ENCODE measurements around the gene ZNF410. TPM values are rescaled to one million over a fixed set of nuclear protein-coding genes. Genes with fewer than 3 reads are reported as not detected.
A peak's percentile ranks its signal among the peaks of the same experiment; 100 is the strongest.

The ZNF410 gene
- total and polyA plus RNA-seq, 2 of the 13 experiments (the other 11 are each of a cell fraction or from before 2014, with no cell fraction given), result 19.2 to 44.3 TPM

- peak; percentile 74 for TF ChIP-seq CREB1 (IDR thresholded peaks at IDR 0.05)
- TF ChIP-seq CREB1 (CRISPR knock-in tag; IDR thresholded peaks at IDR 0.05), result peak; percentile 91
- TF ChIP-seq, protein P1, sequence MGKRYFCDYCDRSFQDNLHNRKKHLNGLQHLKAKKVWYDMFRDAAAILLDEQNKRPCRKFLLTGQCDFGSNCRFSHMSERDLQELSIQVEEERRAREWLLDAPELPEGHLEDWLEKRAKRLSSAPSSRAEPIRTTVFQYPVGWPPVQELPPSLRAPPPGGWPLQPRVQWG (CRISPR knock-in tag; IDR thresholded peaks at IDR 0.05; ENCODE audit: borderline replicate concordance, low read depth), result no peak
- TF ChIP-seq IRF2 (CRISPR knock-in tag; IDR thresholded peaks at IDR 0.05), result peak; percentile 79; the same call in 1 of the 2 replicates
- TF ChIP-seq ZNF7 (CRISPR knock-in tag; IDR thresholded peaks at IDR 0.05), result no peak
- no peak for TF ChIP-seq ZKSCAN5 (CRISPR knock-in tag; IDR thresholded peaks at IDR 0.05)
- peak; percentile 82 for TF ChIP-seq RFX1 (IDR thresholded peaks at IDR 0.05)
- TF ChIP-seq, protein P2, sequence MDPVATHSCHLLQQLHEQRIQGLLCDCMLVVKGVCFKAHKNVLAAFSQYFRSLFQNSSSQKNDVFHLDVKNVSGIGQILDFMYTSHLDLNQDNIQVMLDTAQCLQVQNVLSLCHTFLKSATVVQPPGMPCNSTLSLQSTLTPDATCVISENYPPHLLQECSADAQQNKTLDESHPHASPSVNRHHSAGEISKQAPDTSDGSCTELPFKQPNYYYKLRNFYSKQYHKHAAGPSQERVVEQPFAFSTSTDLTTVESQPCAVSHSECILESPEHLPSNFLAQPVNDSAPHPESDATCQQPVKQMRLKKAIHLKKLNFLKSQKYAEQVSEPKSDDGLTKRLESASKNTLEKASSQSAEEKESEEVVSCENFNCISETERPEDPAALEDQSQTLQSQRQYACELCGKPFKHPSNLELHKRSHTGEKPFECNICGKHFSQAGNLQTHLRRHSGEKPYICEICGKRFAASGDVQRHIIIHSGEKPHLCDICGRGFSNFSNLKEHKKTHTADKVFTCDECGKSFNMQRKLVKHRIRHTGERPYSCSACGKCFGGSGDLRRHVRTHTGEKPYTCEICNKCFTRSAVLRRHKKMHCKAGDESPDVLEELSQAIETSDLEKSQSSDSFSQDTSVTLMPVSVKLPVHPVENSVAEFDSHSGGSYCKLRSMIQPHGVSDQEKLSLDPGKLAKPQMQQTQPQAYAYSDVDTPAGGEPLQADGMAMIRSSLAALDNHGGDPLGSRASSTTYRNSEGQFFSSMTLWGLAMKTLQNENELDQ (CRISPR knock-in tag; IDR thresholded peaks at IDR 0.05; ENCODE audit: borderline replicate concordance), result no peak
- no peak for TF ChIP-seq TGIF2 (CRISPR knock-in tag; IDR thresholded peaks at IDR 0.05)
- TF ChIP-seq SRF (IDR thresholded peaks at IDR 0.05; ENCODE audit: low read depth, low read length), result no peak
- peak; percentile 84 for TF ChIP-seq TARDBP (CRISPR knock-in tag; IDR thresholded peaks at IDR 0.05)
- TF ChIP-seq CC2D1A (CRISPR knock-in tag; IDR thresholded peaks at IDR 0.05), result 0 out of 2 replicates have a peak, but pooled peaks have one; percentile 64
- TF ChIP-seq, protein P3, sequence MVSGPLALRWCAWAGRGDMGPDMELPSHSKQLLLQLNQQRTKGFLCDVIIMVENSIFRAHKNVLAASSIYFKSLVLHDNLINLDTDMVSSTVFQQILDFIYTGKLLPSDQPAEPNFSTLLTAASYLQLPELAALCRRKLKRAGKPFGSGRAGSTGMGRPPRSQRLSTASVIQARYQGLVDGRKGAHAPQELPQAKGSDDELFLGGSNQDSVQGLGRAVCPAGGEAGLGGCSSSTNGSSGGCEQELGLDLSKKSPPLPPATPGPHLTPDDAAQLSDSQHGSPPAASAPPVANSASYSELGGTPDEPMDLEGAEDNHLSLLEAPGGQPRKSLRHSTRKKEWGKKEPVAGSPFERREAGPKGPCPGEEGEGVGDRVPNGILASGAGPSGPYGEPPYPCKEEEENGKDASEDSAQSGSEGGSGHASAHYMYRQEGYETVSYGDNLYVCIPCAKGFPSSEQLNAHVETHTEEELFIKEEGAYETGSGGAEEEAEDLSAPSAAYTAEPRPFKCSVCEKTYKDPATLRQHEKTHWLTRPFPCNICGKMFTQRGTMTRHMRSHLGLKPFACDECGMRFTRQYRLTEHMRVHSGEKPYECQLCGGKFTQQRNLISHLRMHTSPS (CRISPR knock-in tag; IDR thresholded peaks at IDR 0.05; ENCODE audit: low read depth), result no peak
- TF ChIP-seq, protein P4, sequence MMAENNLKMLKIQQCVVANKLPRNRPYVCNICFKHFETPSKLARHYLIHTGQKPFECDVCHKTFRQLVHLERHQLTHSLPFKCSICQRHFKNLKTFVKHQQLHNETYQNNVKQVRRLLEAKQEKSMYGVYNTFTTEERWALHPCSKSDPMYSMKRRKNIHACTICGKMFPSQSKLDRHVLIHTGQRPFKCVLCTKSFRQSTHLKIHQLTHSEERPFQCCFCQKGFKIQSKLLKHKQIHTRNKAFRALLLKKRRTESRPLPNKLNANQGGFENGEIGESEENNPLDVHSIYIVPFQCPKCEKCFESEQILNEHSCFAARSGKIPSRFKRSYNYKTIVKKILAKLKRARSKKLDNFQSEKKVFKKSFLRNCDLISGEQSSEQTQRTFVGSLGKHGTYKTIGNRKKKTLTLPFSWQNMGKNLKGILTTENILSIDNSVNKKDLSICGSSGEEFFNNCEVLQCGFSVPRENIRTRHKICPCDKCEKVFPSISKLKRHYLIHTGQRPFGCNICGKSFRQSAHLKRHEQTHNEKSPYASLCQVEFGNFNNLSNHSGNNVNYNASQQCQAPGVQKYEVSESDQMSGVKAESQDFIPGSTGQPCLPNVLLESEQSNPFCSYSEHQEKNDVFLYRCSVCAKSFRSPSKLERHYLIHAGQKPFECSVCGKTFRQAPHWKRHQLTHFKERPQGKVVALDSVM (CRISPR knock-in tag; IDR thresholded peaks at IDR 0.05), result no peak; the same call in 1 of the 2 replicates
- peak; percentile 59; the same call in 1 of the 2 replicates for TF ChIP-seq NAIF1 (CRISPR knock-in tag; IDR thresholded peaks at IDR 0.05; ENCODE audit: borderline replicate concordance)
- peak; percentile 43; the same call in 1 of the 2 replicates for TF ChIP-seq ARID3A (IDR thresholded peaks at IDR 0.05; ENCODE audit: low read depth, low read length)
- TF ChIP-seq ZNF263 (CRISPR knock-in tag; IDR thresholded peaks at IDR 0.05), result no peak
- peak; percentile 80; the same call in 1 of the 2 replicates for TF ChIP-seq ARHGAP35 (CRISPR knock-in tag; IDR thresholded peaks at IDR 0.05; ENCODE audit: borderline replicate concordance)
- TF ChIP-seq ZSCAN12 (CRISPR knock-in tag; IDR thresholded peaks at IDR 0.05), result no peak; the same call in 1 of the 2 replicates
- TF ChIP-seq PAF1 (CRISPR knock-in tag; IDR thresholded peaks at IDR 0.05), result no peak
- TF ChIP-seq ZNF777 (CRISPR knock-in tag; IDR thresholded peaks at IDR 0.05), result no peak
These were observed 63.4 kb downstream of the ZNF410 start, which contains the start of the genes COQ6 and FAM161B (continued) for GRCh38 chr14:73949752-73950734.

All from HepG2 (cell line).